Endodermal cell (in vitro differentiated cells): ENCODE data around the gene SLC15A5. TPM values are rescaled to one million over a fixed set of nuclear protein-coding genes. Genes with fewer than 3 reads are reported as not detected.

ENCODE experiments used
- DNase-seq: peaks from one replicate; pipeline ENCODE4 v3.0.0-alpha.2; 2017
- H3K27ac ChIP-seq: 2 replicates; pipeline ENCODE4 v1.5.1; 2013; ENCODE audit warnings: mild to moderate bottlenecking, low read depth, low read length, moderate library complexity
- H3K27me3 ChIP-seq: 2 replicates; pipeline ENCODE4 v1.6.1; 2013; ENCODE audit warnings: mild to moderate bottlenecking, low read length, moderate library complexity; ENCODE audit not compliant: insufficient read depth, control insufficient read depth, poor library complexity, severe bottlenecking
- H3K36me3 ChIP-seq: 2 replicates; pipeline ENCODE4 v1.7.0; 2013; ENCODE audit warnings: mild to moderate bottlenecking, low read length, moderate library complexity; ENCODE audit not compliant: control insufficient read depth, insufficient read depth
- H3K4me1 ChIP-seq: one replicate; pipeline ENCODE4 v1.7.0; 2013; ENCODE audit warnings: low read length; ENCODE audit not compliant: control insufficient read depth, insufficient read depth
- H3K4me3 ChIP-seq: 2 replicates; pipeline ENCODE4 v1.5.1; 2013; ENCODE audit warnings: mild to moderate bottlenecking, low read length, moderate library complexity
- H3K9ac ChIP-seq: 2 replicates; pipeline ENCODE4 v1.6.1; 2013; ENCODE audit warnings: mild to moderate bottlenecking, low read length, moderate library complexity; ENCODE audit not compliant: poor library complexity, severe bottlenecking; ENCODE audit errors: extremely low read depth
- H3K9me3 ChIP-seq: 2 replicates; pipeline ENCODE4 v1.6.1; 2013; ENCODE audit warnings: mild to moderate bottlenecking, low read length, moderate library complexity; ENCODE audit not compliant: control insufficient read depth
- H3K27ac Mint-ChIP-seq: 2 replicates; pipeline ENCODE4 v1.8.0; 2020; ENCODE audit warnings: mixed read lengths
- H3K27me3 Mint-ChIP-seq: 2 replicates; pipeline ENCODE4 v1.8.0; 2021; ENCODE audit warnings: mild to moderate bottlenecking, mixed read lengths; ENCODE audit not compliant: insufficient read depth
- H3K36me3 Mint-ChIP-seq: 2 replicates; pipeline ENCODE4 v1.8.0; 2020; ENCODE audit warnings: low read depth, mixed read lengths
- H3K4me1 Mint-ChIP-seq: 2 replicates; pipeline ENCODE4 v1.8.0; 2020; ENCODE audit warnings: mixed read lengths
- H3K4me3 Mint-ChIP-seq: 2 replicates; pipeline ENCODE4 v1.8.0; 2020; ENCODE audit warnings: mild to moderate bottlenecking, moderate library complexity, mixed read lengths
- H3K9me3 Mint-ChIP-seq: 2 replicates; pipeline ENCODE4 v1.8.0; 2020; ENCODE audit warnings: mild to moderate bottlenecking, mixed read lengths
- CTCF ChIP-seq: fragments of 200-600 bp; sonication (generic); conservative IDR thresholded peaks from 2 replicates; pipeline ENCODE4 v1.5.0; 2021; ENCODE audit warnings: antibody characterized with exemption, mild to moderate bottlenecking
- WGBS, 2 experiments: methylation state at CpG; one replicate each; pipeline versions ENCODE4 v1.1.5 to v1.1.7; 2013; ENCODE audit warnings: missing lambda C conversion rate in 2 of 2, mixed read lengths in 1 of 2; ENCODE audit not compliant: insufficient coverage in 1 of 2, insufficient read length in 1 of 2; 5-methylcytosine and 5-hydroxymethylcytosine counted together
- total RNA-seq, 2 donors: library from RNA; stranded (reverse); fragmentation: NEBNext Ultra II Directional in 1 of 2; extraction: Animal tissue kit (Norgen Biotek cat#: 25700) in 1 of 2; gene quantifications; 2 replicates in 1 of 2; 3 replicates in 1 of 2; pipeline ENCODE4 v1.2.1, GENCODE V29; 2021

Gene SLC15A5
- total RNA-seq, 2 donors from 2014 or later = not detected

DNA sequence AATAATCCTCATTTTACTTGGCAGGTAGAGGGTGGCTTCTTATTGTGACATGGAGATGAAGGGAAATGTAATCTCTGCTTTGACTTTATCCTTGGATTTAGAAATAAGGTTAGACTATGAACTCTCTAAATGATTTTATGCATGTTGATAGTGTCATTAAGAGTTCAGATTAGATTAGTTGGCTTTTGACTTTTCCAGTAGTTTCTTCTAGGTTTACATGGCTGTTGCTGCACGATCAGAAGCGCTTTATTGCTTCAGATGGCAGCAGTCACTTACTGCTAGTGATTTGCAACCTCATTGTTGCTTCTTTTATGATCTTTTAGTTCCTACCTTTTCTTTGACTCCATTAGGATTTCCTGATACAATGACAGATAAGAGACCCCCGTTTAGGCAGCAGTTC lies 32.3 kb downstream of the SLC15A5 start:
- Histone ChIP-seq H3K27ac (no peak overlapping the region), H3K9me3 (no peaks in the 10 kb centered on the region), H3K27me3 (no peaks in the 10 kb centered on the region), H3K4me3 (no peak overlapping the region), H3K4me1 (no peaks in the 10 kb centered on the region), H3K9ac (no peak overlapping the region), H3K36me3 (no peaks in the 10 kb centered on the region)
- 93 to 100% methylated on average over 2 to 3 of the region's 3 CpGs for WGBS, 2 experiments
- Mint-ChIP-seq H3K4me1 (no peaks in the 10 kb centered on the region), H3K9me3 (no peaks in the 10 kb centered on the region), H3K36me3 (no peaks in the 10 kb centered on the region), H3K27ac (no peak overlapping the region), H3K27me3 (no peaks in the 10 kb centered on the region), H3K4me3 (no peak overlapping the region)
- DNase-seq = no peak
- no peak for TF ChIP-seq CTCF

- H3K36me3 ChIP-seq = no peaks in the 10 kb centered on the region
- WGBS, 2 experiments = 89 to 100% methylated on average over 1 to 8 of the region's 9 CpGs
- no peak overlapping the region for H3K4me3 Mint-ChIP-seq
- no peaks in the 10 kb centered on the region for H3K9me3 ChIP-seq
- no peak overlapping the region for H3K27ac Mint-ChIP-seq
- H3K27me3 ChIP-seq = no peaks in the 10 kb centered on the region
- no peak overlapping the region for H3K27ac ChIP-seq
- H3K4me1 Mint-ChIP-seq = no peaks in the 10 kb centered on the region
- H3K4me3 ChIP-seq = no peak overlapping the region
- no peak for TF ChIP-seq CTCF
- H3K4me1 ChIP-seq = no peaks in the 10 kb centered on the region
- no peaks in the 10 kb centered on the region for H3K27me3 Mint-ChIP-seq
- H3K36me3 Mint-ChIP-seq = no peaks in the 10 kb centered on the region
- DNase-seq = no peak
- no peaks in the 10 kb centered on the region for H3K9me3 Mint-ChIP-seq
- no peak overlapping the region for H3K9ac ChIP-seq
These were observed 33.7 kb downstream of the SLC15A5 start for GRCh38 chr12:16243487-16244412.

- Mint-ChIP-seq H3K4me3 (no peak overlapping the region), H3K27me3 (no peaks in the 10 kb centered on the region), H3K36me3 (no peaks in the 10 kb centered on the region), H3K9me3 (no peaks in the 10 kb centered on the region), H3K4me1 (no peaks in the 10 kb centered on the region), H3K27ac (no peak overlapping the region)
- no peaks in the 10 kb centered on the region for H3K9me3 ChIP-seq
- H3K9ac ChIP-seq = no peak overlapping the region
- no peaks in the 10 kb centered on the region for H3K36me3 ChIP-seq
- 92 to 100% methylated on average over 1 to 4 of the region's 4 CpGs for WGBS, 2 experiments
- no peak for DNase-seq
- no peak for TF ChIP-seq CTCF
- no peak overlapping the region for H3K4me3 ChIP-seq
- no peaks in the 10 kb centered on the region for H3K4me1 ChIP-seq
- H3K27me3 ChIP-seq = no peaks in the 10 kb centered on the region
- H3K27ac ChIP-seq = no peak overlapping the region
These were observed 36.1 kb downstream of the SLC15A5 start for GRCh38 chr12:16241346-16241745.
